Ramos (cell line): ENCODE data around the gene RETREG3.
"Not testable (repeated sequence)": the region's sequence is repeated elsewhere in the genome, so short reads cannot be mapped to it uniquely, and the experiment has no call there.

Experiments
- in situ Hi-C: fragments of 300-500 bp; cut with MboI; formaldehyde crosslinking; loops from one replicate; pipeline ENCODE4 v1.14.3; 2022; ENCODE audit warnings: low sequenced_read_pairs; ENCODE audit not compliant: unreplicated experiment

RETREG3 gene

DNA sequence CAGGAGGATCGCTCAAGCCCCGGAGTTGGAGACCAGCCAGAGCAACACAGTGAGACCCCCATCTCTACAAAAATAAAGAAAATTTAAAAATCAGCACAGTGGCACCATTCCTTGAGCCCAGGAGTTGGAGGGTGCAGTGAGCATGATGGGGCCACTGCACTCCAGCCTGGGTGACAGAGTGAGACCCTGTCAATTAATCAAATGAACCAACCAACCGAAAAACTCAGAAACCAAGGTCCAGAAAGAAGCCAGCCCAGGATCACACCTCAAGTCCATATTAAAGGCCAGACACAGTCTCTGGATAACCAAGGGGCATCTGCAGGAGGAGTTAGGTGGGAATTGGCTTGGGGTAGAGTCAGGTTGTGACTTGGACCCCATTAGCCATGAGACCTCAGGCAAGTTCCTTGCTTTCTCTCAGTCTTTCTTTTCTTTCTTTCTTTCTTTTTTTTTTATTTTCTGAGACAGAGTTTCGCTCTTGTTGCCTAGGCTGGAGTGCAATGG is 54.0 kb downstream of the RETREG3 start:
- in situ Hi-C loops = no loop called here

GRCh38 chr17:42554250-42555121 is 54.7 kb downstream of the RETREG3 start:
- in situ Hi-C loops = no loop called here

DNA sequence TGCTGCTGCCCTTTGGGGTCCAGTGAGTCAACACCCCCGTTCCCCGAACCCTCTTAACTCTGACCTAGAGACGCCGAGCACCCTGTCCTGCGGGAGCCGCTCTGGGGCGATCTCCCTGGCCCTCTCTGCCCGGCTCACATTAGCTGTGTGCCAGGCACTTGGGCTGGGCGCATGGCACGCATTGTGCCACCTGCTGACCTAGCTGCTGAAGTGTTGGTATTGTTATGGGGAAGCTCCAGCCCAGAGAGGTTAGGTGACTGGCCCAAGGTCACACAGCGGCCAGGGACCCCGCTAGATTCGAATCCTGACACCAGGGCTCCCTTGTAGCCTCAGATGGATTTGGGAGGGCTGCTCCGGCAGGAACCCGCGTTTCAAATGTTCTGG is 55.3 kb downstream of the RETREG3 start:
- in situ Hi-C loops = no loop called here

DNA sequence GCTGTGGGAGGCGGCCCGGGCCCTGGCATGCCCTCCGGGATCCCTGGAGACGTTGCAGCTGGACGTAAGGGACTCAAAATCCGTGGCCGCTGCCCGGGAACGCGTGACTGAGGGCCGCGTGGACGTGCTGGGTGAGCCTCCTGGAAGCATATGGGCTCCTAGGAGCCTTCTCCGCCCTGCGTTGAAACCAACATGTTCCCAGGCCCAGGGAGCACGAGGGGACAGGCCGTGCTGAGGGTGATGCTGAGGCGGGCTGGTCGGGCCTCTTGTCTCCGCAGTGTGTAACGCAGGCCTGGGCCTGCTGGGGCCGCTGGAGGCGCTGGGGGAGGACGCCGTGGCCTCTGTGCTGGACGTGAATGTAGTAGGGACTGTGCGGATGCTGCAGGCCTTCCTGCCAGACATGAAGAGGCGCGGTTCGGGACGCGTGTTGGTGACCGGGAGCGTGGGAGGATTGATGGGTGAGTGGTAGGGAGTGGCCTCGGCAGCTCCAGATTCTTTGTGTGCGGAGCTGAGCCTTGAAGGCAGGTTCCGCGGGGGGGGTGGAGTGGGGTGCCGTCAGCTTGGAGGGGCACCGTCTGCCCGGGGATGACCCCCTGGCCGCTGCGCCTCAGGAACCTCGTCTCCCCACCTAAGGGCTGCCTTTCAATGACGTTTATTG is 55.9 kb downstream of the RETREG3 start:
- in situ Hi-C loops = no loop called here

DNA sequence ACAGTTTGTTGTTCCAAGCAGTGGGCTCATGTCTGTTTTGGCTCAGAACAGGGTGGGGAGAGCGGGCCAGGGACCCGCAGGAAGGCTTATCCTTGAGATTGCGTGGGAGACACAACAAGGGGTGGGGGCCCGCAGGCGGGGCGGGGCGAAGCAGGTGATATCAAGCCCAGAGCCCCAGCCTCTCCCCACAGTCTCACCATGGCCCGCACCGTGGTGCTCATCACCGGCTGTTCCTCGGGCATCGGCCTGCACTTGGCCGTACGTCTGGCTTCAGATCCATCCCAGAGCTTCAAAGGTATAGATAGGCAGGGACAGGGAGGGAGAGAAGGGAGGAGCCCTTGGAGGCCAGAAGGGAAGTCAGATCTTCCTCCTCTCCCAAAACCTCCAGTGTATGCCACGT is 56.4 kb downstream of the RETREG3 start, which contains the start of gene HSD17B1:
TSS of gene HSD17B1 (plus strand) at position 188 of the 400 bp plus-strand sequence. CDS start at position 199, 11 bp downstream.
- in situ Hi-C loops = not testable (repeated sequence)

DNA sequence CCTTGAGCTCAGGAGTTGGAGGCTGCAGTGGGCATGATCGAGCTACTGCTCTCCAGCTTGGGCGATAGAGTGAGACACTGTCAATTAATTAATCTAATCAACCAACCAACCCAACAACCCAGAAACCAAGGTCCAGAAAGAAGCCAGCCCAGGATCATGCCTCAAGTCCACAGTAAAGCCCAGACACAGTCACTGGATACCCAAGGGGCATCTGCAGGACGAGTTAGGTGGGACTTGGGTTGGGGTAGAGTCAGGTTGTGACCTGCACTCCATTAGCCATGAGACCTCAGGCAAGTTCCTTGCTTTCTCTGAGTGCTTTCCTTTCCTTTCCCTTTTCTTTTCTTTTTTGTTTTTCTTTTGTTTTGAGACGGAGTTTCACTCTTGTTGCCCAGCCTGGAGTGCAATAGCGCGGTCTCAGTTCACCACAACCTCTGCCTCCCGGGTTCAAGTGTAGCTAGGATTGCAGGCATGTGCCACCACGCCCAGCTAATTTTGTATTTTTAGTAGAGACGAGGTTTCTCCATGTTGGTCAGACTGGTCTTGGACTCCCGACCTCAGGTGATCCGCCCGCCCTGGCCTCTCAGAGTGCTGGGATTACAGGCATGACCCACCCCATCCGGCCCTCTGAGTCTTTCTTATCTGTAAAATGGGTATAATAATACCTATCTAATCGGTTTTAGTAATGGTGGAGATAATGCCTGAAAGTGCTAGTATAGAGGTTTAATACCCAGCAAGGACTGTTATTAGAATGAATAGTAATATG is 60.0 kb downstream of the RETREG3 start:
- in situ Hi-C loops = no loop called here

DNA sequence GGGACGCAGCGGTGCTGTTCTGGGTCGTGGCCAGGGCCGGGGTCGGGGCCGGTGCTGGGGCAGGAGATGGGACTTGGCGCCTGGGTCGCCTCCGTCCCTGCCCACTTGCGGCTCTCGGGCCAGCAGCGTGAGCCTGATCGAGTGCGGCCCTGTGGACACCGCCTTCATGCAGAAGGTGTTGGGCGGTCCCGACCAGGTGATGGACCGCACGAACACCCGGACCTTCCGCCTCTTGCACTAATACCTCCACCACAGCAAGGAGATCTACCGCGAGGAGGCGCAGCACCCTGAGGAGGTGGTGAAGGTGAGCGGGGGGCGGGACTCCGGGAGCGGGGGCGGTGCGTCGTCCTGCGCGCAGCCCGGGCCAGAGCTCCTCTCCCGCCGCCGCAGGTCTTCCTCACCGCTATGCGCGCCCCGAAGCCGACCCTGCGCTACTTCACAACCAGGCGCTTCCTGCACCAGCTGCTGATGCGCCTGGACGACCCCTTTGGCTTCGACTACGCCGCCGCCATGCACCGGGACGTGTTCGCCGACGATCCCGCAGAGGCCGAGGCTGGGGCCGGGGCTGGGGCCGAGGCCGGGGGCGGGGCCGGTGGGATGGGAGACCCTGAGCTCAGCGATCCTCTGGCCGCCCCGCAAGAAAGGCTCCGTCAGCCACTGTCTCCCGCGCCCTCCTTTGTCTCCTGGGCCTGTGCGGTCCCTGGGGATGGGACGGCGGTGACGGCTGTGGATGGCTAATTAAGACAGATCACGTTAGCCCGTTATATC is 60.9 kb downstream of the RETREG3 start:
- in situ Hi-C loops = no loop called here

- in situ Hi-C loops = no loop called here
Observed at GRCh38 chr17:42547698-42548069, 61.5 kb downstream of the RETREG3 start.

DNA sequence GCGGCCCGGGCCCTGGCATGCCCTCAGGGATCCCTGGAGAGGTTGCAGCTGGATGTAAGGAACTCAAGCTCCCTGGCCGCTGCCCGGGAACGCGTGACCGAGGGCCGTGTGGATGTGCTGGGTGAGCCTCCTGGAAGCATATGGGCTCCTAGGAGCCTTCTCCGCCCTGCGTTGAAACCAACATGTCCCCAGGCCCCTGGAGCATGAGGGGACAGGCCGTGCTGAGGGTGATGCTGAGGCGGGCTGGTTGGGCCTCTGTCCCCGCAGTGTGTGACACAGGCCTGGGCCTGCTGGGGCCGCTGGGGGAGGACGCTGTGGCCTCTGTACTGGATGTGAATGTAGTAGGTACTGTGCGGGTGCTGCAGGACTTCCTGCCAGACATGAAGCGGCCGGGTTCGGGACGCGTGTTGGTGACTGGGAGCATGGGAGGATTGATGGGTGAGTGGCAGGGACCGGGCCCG is 62.1 kb downstream of the RETREG3 start:
- in situ Hi-C loops = no loop called here

- in situ Hi-C loops = not testable (repeated sequence)
Observed at GRCh38 chr17:42545755-42546505, 63.2 kb downstream of the RETREG3 start.

GRCh38 chr17:42544874-42545283 is 64.3 kb downstream of the RETREG3 start:
- in situ Hi-C loops = no loop called here

DNA sequence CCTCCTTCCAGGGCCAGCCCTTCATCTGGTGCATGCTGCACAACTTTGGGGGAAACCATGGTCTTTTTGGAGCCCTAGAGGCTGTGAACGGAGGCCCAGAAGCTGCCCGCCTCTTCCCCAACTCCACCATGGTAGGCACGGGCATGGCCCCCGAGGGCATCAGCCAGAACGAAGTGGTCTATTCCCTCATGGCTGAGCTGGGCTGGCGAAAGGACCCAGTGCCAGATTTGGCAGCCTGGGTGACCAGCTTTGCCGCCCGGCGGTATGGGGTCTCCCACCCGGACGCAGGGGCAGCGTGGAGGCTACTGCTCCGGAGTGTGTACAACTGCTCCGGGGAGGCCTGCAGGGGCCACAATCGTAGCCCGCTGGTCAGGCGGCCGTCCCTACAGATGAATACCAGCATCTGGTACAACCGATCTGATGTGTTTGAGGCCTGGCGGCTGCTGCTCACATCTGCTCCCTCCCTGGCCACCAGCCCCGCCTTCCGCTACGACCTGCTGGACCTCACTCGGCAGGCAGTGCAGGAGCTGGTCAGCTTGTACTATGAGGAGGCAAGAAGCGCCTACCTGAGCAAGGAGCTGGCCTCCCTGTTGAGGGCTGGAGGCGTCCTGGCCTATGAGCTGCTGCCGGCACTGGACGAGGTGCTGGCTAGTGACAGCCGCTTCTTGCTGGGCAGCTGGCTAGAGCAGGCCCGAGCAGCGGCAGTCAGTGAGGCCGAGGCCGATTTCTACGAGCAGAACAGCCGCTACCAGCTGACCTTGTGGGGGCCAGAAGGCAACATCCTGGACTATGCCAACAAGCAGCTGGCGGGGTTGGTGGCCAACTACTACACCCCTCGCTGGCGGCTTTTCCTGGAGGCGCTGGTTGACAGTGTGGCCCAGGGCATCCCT is 65.7 kb downstream of the RETREG3 start:
- in situ Hi-C loops = no loop called here

DNA sequence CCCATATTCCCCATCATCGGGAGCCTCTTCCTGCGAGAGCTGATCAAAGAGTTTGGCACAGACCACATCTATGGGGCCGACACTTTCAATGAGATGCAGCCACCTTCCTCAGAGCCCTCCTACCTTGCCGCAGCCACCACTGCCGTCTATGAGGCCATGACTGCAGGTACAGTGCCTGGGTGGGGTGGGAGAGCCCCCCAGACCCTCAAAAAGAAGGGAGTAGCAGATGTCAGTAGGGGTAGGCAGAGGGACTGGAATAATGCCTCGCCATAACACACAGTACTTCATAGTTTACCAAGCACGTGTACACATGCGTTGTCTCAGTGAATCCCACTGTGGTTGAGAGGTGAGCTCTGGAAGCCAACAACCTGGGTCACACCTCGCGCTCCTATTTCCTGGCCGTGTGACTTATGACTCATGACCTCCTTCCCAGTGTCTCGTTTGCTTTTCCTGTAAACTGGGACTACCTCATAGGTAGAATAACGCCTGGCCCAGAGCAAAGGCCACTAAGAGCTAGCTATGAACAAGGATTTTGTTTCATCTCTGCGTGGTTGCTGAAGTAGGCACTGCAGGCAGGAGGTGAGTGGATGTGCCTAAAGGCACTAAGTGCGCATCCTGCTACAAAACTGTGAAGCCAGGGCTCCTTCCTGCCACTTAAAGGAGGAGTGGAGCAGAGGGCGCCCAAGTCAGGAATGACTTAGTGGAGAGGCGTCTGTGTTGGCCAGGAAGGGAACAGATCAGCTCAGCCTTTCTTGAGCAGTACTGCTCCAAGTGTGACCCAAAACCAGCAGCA is 67.9 kb downstream of the RETREG3 start:
- in situ Hi-C loops = no loop called here

DNA sequence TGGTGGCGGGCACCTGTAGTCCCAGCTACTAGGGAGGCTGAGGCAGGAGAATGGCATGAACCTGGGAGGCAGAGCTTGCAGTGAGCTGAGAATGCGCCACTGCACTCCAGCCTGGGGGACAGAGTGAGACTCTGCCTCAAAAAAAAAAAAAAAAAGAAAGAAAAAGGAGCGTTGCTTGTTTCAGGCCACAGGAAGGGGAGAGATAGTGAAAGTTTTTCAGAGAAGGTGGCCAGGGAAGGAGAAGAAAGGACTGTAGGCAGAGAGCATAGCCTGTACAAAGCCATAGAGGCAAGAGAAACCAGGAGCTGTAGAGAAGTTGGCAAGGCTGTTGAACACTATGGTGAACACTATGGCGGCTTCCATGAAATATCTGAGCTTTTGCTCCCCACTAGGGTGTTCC is 68.6 kb downstream of the RETREG3 start:
- in situ Hi-C loops = not testable (repeated sequence)

- in situ Hi-C loops = no loop called here
Observed at GRCh38 chr17:42538482-42538881, 70.7 kb downstream of the RETREG3 start.

GRCh38 chr17:42537826-42538451 is 71.2 kb downstream of the RETREG3 start:
- in situ Hi-C loops = no loop called here
